Measurements from ENCODE around the gene PSMD13.

GRCh38 chr11:261624-262023, 24.8 kb downstream of the PSMD13 start:
- TF ChIP-seq GATA3 (IDR thresholded peaks at IDR 0.05; ENCODE audit: low read depth, low read length) (no peak), GATA2 (IDR thresholded peaks at IDR 0.05; ENCODE audit: low read depth, low read length) (no peak)
